ENCODE results near the gene NXPE1. TPM values are rescaled to one million over a fixed set of nuclear protein-coding genes. Genes with fewer than 3 reads are reported as not detected.

Gene NXPE1
- total RNA-seq, 1 experiment from 2014 or later, result not detected

GRCh38 chr11:114482114-114482513 lies 77.6 kb downstream of the NXPE1 start:
- no TSS peak for BruUV-seq (replicated peaks)
- intact Hi-C loops (cut with micrococcal nuclease; ENCODE audit: unreplicated experiment) (no loop called here), in situ Hi-C loops (cut with HindIII; ENCODE audit: low pct_unique_long_range_greater_than_20kb, low sequenced_read_pairs) (no loop called here)
- TF ChIP-seq SIN3A (IDR thresholded peaks at IDR 0.05; ENCODE audit: borderline replicate concordance, insufficient read depth, low read depth, low read length) (no peak), TCF7L2 (IDR thresholded peaks at IDR 0.05; ENCODE audit: low read depth, low read length) (no peak), POLR2AphosphoS5 (IDR thresholded peaks at IDR 0.05; ENCODE audit: low read depth, low read length) (no peak)
- TF ChIP-seq, protein P1, sequence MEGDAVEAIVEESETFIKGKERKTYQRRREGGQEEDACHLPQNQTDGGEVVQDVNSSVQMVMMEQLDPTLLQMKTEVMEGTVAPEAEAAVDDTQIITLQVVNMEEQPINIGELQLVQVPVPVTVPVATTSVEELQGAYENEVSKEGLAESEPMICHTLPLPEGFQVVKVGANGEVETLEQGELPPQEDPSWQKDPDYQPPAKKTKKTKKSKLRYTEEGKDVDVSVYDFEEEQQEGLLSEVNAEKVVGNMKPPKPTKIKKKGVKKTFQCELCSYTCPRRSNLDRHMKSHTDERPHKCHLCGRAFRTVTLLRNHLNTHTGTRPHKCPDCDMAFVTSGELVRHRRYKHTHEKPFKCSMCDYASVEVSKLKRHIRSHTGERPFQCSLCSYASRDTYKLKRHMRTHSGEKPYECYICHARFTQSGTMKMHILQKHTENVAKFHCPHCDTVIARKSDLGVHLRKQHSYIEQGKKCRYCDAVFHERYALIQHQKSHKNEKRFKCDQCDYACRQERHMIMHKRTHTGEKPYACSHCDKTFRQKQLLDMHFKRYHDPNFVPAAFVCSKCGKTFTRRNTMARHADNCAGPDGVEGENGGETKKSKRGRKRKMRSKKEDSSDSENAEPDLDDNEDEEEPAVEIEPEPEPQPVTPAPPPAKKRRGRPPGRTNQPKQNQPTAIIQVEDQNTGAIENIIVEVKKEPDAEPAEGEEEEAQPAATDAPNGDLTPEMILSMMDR (IDR thresholded peaks at IDR 0.05), result no peak
- TF ChIP-seq, protein P2, sequence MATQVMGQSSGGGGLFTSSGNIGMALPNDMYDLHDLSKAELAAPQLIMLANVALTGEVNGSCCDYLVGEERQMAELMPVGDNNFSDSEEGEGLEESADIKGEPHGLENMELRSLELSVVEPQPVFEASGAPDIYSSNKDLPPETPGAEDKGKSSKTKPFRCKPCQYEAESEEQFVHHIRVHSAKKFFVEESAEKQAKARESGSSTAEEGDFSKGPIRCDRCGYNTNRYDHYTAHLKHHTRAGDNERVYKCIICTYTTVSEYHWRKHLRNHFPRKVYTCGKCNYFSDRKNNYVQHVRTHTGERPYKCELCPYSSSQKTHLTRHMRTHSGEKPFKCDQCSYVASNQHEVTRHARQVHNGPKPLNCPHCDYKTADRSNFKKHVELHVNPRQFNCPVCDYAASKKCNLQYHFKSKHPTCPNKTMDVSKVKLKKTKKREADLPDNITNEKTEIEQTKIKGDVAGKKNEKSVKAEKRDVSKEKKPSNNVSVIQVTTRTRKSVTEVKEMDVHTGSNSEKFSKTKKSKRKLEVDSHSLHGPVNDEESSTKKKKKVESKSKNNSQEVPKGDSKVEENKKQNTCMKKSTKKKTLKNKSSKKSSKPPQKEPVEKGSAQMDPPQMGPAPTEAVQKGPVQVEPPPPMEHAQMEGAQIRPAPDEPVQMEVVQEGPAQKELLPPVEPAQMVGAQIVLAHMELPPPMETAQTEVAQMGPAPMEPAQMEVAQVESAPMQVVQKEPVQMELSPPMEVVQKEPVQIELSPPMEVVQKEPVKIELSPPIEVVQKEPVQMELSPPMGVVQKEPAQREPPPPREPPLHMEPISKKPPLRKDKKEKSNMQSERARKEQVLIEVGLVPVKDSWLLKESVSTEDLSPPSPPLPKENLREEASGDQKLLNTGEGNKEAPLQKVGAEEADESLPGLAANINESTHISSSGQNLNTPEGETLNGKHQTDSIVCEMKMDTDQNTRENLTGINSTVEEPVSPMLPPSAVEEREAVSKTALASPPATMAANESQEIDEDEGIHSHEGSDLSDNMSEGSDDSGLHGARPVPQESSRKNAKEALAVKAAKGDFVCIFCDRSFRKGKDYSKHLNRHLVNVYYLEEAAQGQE (IDR thresholded peaks at IDR 0.05; ENCODE audit: insufficient read depth in 1 of 2, low read depth in 2 of 2, low read length in 1 of 2), result no peak
- Histone ChIP-seq H3K4me3 (ENCODE audit: low read depth in 2 of 2, low read length in 2 of 2) (no peak overlapping the region), H3K4me1 (ENCODE audit: control insufficient read depth, insufficient read depth, low read length) (no peaks in the 10 kb centered on the region), H3K27ac (ENCODE audit: low read length) (no peak overlapping the region), H3K9me3 (ENCODE audit: control insufficient read depth, insufficient read depth, low read depth, low read length) (no peaks in the 10 kb centered on the region), H3K27me3 (ENCODE audit: control insufficient read depth, insufficient read depth, low read length) (no peaks in the 10 kb centered on the region), H3K36me3 (ENCODE audit: control insufficient read depth, insufficient read depth, low read length) (no peaks in the 10 kb centered on the region)
- DNase-seq (ENCODE audit: low read depth, low spot score) (no peak), ATAC-seq (no peak)
- POLR2A ChIA-PET, result no interaction called here
- CTCF ChIA-PET, result no interaction called here

DNA sequence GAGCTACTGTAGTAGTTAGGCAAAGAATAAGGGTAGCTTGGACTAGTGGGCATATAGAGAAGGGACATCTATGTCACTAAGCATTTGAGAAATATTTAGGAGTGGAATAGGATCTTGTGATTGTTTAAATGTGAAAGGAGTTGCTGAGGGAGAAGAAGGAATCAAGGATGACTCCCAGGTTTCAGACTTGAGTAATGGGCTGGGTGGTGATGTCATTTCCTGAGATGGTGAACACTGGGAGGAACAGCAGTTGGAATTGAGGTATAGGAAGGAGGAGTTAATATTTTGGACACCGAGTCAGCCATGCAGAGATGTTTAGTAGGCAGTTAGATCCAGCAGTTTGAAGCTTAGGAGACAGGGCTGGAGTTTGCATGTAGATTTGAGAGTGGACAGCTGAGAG lies 80.3 kb downstream of the NXPE1 start:
- Histone ChIP-seq H3K9me3 (ENCODE audit: control insufficient read depth, insufficient read depth, low read depth, low read length) (no peaks in the 10 kb centered on the region), H3K4me3 (ENCODE audit: low read depth in 2 of 2, low read length in 2 of 2) (no peak overlapping the region), H3K36me3 (ENCODE audit: control insufficient read depth, insufficient read depth, low read length) (no peaks in the 10 kb centered on the region), H3K27ac (ENCODE audit: low read length) (no peak overlapping the region), H3K4me1 (ENCODE audit: control insufficient read depth, insufficient read depth, low read length) (no peaks in the 10 kb centered on the region), H3K27me3 (ENCODE audit: control insufficient read depth, insufficient read depth, low read length) (no peaks in the 10 kb centered on the region)
- ChIA-PET POLR2A (no interaction called here), CTCF (no interaction called here)
- in situ Hi-C loops (cut with HindIII; ENCODE audit: low pct_unique_long_range_greater_than_20kb, low sequenced_read_pairs), result no loop called here
- ATAC-seq (no peak), DNase-seq (ENCODE audit: low read depth, low spot score) (no peak)
- intact Hi-C loops (cut with micrococcal nuclease; ENCODE audit: unreplicated experiment), result no loop called here
- no TSS peak for BruUV-seq (replicated peaks)
- TF ChIP-seq, protein P1 (IDR thresholded peaks at IDR 0.05), result no peak
- TF ChIP-seq SIN3A (IDR thresholded peaks at IDR 0.05; ENCODE audit: borderline replicate concordance, insufficient read depth, low read depth, low read length) (no peak), TCF7L2 (IDR thresholded peaks at IDR 0.05; ENCODE audit: low read depth, low read length) (no peak), POLR2AphosphoS5 (IDR thresholded peaks at IDR 0.05; ENCODE audit: low read depth, low read length) (no peak)
- TF ChIP-seq, protein P2 (IDR thresholded peaks at IDR 0.05; ENCODE audit: insufficient read depth in 1 of 2, low read depth in 2 of 2, low read length in 1 of 2), result no peak

All from Panc1 (cell line).